GM18526 (cell line): ENCODE results near the gene SFXN4.

ENCODE experiments used
- POLR2A ChIP-seq: IDR thresholded peaks from 3 replicates; pipeline ENCODE4 v1.6.1; 2011; ENCODE audit not compliant: insufficient read length; ENCODE audit errors: extremely low read depth

SFXN4 gene

GRCh38 chr10:119162452-119163092 is 2.9 kb downstream of the SFXN4 start:
- TF ChIP-seq POLR2A, result no peak

- TF ChIP-seq POLR2A, result no peak
These were observed 3.6 kb downstream of the SFXN4 start for GRCh38 chr10:119161680-119162451.

- TF ChIP-seq POLR2A, result no peak
These were observed 6.2 kb downstream of the SFXN4 start for GRCh38 chr10:119159332-119159731.

- TF ChIP-seq POLR2A, result no peak
These were observed 11.9 kb downstream of the SFXN4 start for GRCh38 chr10:119153661-119154060.

GRCh38 chr10:119153041-119153440 is 12.5 kb downstream of the SFXN4 start:
- TF ChIP-seq POLR2A, result no peak

- no peak for TF ChIP-seq POLR2A
These were observed 15.8 kb downstream of the SFXN4 start for GRCh38 chr10:119149729-119150128.

GRCh38 chr10:119149157-119149556 is 16.4 kb downstream of the SFXN4 start:
- no peak for TF ChIP-seq POLR2A

GRCh38 chr10:119143657-119144056 is 21.9 kb downstream of the SFXN4 start:
- no peak for TF ChIP-seq POLR2A

GRCh38 chr10:119140603-119141245 is 24.8 kb downstream of the SFXN4 start:
- TF ChIP-seq POLR2A, result no peak

- no peak for TF ChIP-seq POLR2A
These were observed 25.9 kb downstream of the SFXN4 start for GRCh38 chr10:119139464-119140067.

GRCh38 chr10:119138346-119139306 is 26.9 kb downstream of the SFXN4 start:
- TF ChIP-seq POLR2A, result no peak

- no peak for TF ChIP-seq POLR2A
These were observed 29.4 kb downstream of the SFXN4 start for GRCh38 chr10:119136084-119136483.

- no peak for TF ChIP-seq POLR2A
These were observed 30.0 kb downstream of the SFXN4 start for GRCh38 chr10:119135513-119135881.

- TF ChIP-seq POLR2A, result no peak
These were observed 31.6 kb downstream of the SFXN4 start for GRCh38 chr10:119133949-119134348.

GRCh38 chr10:119132521-119133345 is 32.8 kb downstream of the SFXN4 start:
- TF ChIP-seq POLR2A, result no peak
